ENCODE results near the gene METAP2. TPM values are rescaled to one million over a fixed set of nuclear protein-coding genes. Genes with fewer than 3 reads are reported as not detected.

METAP2 gene
- total and polyA plus RNA-seq, 2 donors (not counting 3 experiments of a cell fraction or from before 2014, with no cell fraction given), result 28.5 to 105 TPM

DNA sequence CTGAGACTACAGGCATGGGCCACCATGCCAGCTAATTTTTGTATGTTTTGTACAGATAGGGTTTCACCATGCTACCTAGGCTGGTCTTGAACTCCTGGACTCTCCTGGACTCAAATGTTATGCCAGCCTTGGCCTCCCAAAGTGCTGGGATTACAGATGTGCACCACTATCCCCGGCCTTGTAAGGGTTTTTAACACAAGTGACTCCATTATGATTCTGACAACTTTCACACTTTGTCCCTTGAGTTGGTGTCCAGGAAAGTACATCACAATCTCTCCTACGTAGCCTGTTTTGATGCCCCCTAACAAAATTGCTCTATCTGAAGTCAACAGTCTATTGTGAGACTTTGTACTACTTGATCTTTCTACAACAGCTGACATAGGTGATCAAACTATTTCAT is 11.4 kb upstream of the METAP2 start:
- peaks cover 0 to 4% of the 10 kb centered on the region in 2 experiments for H3K27me3 ChIP-seq (ENCODE audit: control insufficient read depth in 2 of 2, insufficient read depth in 2 of 2, low read length in 2 of 2)
- H3K79me2 ChIP-seq (ENCODE audit: control insufficient read depth, insufficient read depth, low read length), result no peaks in the 10 kb centered on the region
- H3K27ac ChIP-seq (ENCODE audit: insufficient read depth, low read depth, low read length), result no peak overlapping the region
- BruUV-seq (replicated peaks), result no TSS peak
- H3K9me3 ChIP-seq (replicated peaks; ENCODE audit: control insufficient read depth, insufficient read depth, low read length), result no peaks in the 10 kb centered on the region
- no peak for FAIRE-seq
- no peaks in the 10 kb centered on the region for H3K36me3 ChIP-seq (ENCODE audit: control insufficient read depth in 2 of 2, extremely low read depth in 1 of 2, insufficient read depth in 2 of 2, low read length in 2 of 2)
- no peak overlapping the region for H2AFZ ChIP-seq (ENCODE audit: low read depth, low read length)
- no peak overlapping the region for H3K4me2 ChIP-seq (ENCODE audit: insufficient read depth, low read length)
- ChIA-PET CTCF (no interaction called here), POLR2A (no interaction called here)
- no peaks in the 10 kb centered on the region for H3K9me1 ChIP-seq (replicated peaks; ENCODE audit: control insufficient read depth, extremely low read depth, insufficient read depth, low read length)
- TF ChIP-seq FOS (IDR thresholded peaks at IDR 0.05; ENCODE audit: borderline replicate concordance, insufficient read depth, low read length) (no peak), EZH2 (IDR thresholded peaks at IDR 0.05; ENCODE audit: borderline replicate concordance, low read depth, low read length, severe bottlenecking) (no peak), JUN (IDR thresholded peaks at IDR 0.05; ENCODE audit: borderline replicate concordance, insufficient read depth, insufficient read length, low read depth) (no peak), GATA2 (IDR thresholded peaks at IDR 0.05; ENCODE audit: insufficient read depth, insufficient read length, low read depth, low read length) (no peak), POLR2A (IDR thresholded peaks at IDR 0.05; ENCODE audit: low read depth, low read length) (no peak), MYC (IDR thresholded peaks at IDR 0.05; ENCODE audit: low read depth, low read length) (no peak)
- TF ChIP-seq, protein P1, sequence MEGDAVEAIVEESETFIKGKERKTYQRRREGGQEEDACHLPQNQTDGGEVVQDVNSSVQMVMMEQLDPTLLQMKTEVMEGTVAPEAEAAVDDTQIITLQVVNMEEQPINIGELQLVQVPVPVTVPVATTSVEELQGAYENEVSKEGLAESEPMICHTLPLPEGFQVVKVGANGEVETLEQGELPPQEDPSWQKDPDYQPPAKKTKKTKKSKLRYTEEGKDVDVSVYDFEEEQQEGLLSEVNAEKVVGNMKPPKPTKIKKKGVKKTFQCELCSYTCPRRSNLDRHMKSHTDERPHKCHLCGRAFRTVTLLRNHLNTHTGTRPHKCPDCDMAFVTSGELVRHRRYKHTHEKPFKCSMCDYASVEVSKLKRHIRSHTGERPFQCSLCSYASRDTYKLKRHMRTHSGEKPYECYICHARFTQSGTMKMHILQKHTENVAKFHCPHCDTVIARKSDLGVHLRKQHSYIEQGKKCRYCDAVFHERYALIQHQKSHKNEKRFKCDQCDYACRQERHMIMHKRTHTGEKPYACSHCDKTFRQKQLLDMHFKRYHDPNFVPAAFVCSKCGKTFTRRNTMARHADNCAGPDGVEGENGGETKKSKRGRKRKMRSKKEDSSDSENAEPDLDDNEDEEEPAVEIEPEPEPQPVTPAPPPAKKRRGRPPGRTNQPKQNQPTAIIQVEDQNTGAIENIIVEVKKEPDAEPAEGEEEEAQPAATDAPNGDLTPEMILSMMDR (IDR thresholded peaks at IDR 0.05; ENCODE audit: extremely low read depth in 1 of 2, insufficient read depth in 1 of 2, low read depth in 1 of 2, low read length in 2 of 2), result no peak
- dilution Hi-C loops (cut with MboI; ENCODE audit: extremely low pct_ligation_motif_present, low sequenced_read_pairs), result no loop called here
- intact Hi-C loops (cut with micrococcal nuclease), result no loop called here
- H4K20me1 ChIP-seq (replicated peaks; ENCODE audit: control insufficient read depth, extremely low read depth, insufficient read depth, low read length), result no peaks in the 10 kb centered on the region
- no peak for DNase-seq (ENCODE audit: low read depth, low spot score)
- no peaks in the 10 kb centered on the region for H3K4me1 ChIP-seq (ENCODE audit: control insufficient read depth, extremely low read depth, insufficient read depth, low read length)
- H3K9ac ChIP-seq (replicated peaks; ENCODE audit: extremely low read depth, insufficient read depth, low read length), result no peak overlapping the region
- no peak overlapping the region for H3K4me3 ChIP-seq (replicated peaks in 1 of 3; ENCODE audit: insufficient read depth in 1 of 3, low read depth in 1 of 3, low read length in 3 of 3)

Measured in endothelial cell of umbilical vein (primary cell).